GM21515 (cell line): ENCODE measurements around the gene SLC25A47.
"Not testable (repeated sequence)": the region's sequence is repeated elsewhere in the genome, so short reads cannot be mapped to it uniquely, and the experiment has no call there.

ENCODE experiments used
- ATAC-seq: cut with Tn5 transposase; IDR thresholded peaks from one replicate; pipeline ENCODE4 v1.9.1; 2021; ENCODE audit not compliant: unreplicated experiment

Gene SLC25A47

DNA sequence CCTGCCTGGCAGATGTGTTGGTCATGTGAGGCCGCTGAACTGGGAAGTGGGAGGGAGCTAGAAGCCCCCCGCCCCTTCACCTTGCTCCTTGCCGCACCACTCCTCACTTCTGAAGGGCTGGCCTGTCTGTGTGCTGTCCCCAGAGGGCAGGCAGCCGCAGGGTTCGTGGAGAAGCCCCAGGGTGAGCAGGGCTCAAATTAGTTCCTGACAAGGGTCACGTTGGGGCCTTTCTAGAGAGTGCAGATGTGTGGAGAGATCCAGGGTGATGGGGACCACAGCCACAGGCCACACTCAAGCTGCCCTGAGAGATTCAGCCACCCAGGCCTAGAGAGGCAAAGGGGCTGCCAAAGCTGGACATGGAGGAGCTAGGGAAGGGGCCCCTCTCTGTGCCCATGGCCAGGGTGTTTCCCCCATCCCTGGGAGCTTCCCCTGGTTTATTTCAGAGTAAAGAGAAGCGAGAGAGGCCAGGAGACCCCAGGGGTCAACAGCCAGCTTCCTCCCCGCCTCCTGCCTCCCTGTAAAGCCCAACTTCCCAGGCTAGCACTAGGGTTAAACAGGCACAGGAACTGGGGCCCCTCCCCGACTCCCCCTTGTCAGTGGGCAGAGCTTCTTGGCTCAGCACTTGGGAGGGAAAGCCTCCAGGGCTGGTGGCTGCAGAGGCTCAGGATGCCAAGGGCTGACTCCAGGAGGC is 33.1 kb upstream of the SLC25A47 start:
- no peak for ATAC-seq

DNA sequence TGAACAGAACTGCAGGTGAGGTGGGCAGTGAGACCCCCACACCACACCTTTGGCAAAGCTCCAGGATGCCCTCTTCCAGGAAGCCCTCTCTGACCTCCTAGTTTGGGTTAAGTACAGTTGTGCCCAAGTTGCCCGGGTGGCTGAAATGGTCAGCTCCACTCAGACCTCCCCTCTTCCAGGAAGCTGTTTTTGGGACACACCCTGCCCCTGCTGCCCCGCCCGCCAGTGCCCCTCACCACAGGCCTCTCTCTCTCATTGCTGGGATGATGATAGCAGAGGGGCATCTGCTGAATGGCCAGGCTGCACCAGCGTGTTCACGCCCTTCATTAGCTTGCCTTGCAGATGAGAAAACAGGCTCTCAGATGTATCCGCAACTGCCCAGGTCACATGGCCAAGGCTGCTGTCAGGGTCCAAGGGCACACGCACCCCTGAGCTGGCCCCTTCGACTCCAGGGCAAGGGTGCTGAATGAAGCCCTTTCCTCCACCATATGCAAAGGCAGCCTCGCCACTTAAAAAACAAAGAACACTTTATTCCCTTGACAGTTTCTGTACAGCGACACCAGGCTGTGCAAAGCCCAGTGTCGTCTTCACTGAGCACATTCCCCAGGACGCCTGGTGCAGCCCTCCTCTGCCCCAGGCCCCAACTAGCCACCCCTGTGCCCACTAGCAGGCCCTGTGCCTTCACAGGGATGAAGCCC is 32.4 kb upstream of the SLC25A47 start:
- ATAC-seq: no peak

GRCh38 chr14:100291305-100292075 is 31.6 kb upstream of the SLC25A47 start:
- ATAC-seq: no peak

DNA sequence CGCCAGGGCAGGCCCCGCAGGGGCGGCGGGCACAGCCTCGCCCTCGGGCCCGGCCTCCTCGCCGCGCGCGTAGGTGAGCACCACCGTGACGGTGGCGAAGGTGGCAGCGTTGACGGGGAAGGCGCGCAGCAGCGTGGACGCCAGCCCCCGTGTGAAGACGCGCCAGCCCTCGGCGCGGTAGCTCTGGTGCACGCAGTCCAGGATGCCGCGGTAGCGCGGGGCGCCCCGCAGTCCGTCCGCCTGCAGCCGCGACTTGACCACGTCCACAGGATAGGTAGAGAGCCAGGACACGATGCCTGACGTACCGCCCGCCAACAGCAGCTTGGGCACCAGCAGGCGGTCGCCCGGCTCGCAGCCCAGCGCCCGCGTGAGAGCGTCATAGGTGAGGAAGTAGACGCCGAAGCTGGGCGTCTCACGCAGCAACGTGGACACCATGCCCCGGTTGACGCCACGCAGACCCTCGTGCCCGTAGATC is 30.8 kb upstream of the SLC25A47 start:
- ATAC-seq: no peak

DNA sequence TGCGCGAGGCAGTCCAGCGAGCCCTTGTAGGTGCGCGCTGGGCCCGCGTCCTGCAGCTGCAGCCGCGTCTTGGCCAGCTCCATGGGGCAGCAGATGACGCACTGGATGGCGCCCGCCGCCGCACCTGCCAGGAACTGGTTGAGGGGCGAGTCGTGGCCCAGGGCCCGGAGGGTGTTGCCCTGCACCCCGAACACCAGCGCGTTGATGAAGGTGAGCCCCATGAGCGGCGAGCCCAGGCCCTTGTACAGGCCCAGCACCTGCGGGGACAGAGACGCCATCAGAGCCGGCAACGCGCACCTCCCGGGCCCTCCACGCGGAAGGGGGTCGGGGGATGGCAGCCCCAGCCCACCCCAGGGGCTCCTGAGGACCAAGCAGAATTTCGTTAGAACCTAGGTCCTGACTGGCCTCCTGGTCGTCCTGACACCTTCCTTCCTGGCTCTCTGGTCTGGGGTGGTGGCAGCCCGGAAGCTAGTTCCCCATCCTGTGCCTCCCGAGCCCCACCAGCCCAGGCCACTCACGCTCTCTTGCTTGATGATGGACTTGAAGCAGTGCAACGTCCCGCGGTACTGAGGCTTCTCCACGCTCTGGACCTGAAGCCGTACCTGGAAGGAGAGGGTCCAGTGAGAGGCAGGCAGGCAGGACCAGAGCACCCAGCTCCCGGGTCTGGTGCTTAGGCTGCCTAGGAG is 30.2 kb upstream of the SLC25A47 start:
- ATAC-seq: no peak

DNA sequence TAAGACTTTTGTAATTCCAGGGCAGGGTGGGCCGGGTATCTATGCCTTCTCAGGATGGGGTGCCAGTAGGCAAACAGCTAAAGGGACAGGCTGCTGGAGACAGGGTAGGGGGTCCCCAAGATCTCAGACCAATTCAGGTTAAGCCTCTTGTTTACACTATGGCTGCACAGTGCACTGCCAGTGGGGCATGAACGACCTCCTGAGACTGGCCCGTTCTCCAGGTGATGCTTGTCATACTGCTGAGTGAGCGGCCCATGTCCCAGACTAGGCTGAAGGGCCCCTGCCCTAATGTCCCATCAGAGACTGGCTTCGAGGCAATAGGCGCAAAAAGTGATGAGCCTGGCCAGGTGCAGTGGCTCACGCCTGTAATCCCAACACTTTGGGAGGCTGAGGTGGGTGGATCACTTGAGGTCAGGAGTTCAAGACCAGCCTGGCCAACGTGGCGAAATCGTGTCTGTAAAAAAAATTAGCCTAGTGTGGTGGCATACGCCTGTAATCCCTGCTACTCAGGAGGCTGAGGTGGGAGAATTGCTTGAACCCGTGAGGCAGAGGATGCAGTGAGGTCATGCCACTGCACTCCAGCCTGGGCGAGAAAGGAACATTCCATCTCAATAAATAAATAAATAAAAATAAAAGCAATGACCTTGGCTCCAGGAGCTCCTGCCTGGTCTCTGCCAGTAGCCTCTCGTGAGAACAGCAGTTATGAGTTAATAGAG is 29.5 kb upstream of the SLC25A47 start:
- ATAC-seq: no peak

DNA sequence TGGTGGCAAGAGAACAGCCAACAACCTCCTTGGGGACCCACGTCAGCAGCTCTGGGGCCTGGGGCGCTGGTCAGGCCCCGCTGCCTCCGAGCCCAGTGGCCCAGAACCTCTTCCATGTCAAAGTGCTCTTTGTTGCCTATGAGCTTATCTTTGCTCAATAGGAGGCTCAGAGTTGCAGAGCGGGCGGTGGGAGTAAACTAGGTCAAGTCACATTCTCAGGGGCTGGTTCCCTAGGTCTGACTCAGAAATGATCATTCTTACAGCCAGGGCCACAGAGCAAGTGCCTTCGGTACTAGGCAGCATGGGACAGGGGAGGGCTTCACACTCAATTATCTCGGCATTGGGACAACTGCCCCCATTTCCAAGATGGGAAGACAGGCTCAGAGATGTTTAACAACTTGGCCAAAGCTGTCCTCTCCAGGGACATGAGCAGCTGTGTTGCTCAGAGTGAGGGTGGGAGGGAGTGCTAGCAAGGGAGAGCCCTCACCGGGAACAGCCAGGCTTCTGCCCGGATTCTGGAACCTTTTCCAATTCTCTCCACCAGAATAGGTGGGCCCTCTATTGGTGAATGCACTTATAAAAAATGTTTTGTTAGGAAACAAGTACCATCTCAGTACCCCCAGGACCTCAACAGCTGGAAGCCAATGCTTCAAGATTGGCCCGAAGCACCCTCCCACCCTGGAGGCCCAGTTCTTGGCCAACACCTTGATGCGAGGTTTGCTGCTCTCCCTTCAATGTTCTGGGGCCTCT is 28.8 kb upstream of the SLC25A47 start:
- ATAC-seq: no peak

- no peak for ATAC-seq
Measured at GRCh38 chr14:100294963-100295330, 28.2 kb upstream of the SLC25A47 start.

DNA sequence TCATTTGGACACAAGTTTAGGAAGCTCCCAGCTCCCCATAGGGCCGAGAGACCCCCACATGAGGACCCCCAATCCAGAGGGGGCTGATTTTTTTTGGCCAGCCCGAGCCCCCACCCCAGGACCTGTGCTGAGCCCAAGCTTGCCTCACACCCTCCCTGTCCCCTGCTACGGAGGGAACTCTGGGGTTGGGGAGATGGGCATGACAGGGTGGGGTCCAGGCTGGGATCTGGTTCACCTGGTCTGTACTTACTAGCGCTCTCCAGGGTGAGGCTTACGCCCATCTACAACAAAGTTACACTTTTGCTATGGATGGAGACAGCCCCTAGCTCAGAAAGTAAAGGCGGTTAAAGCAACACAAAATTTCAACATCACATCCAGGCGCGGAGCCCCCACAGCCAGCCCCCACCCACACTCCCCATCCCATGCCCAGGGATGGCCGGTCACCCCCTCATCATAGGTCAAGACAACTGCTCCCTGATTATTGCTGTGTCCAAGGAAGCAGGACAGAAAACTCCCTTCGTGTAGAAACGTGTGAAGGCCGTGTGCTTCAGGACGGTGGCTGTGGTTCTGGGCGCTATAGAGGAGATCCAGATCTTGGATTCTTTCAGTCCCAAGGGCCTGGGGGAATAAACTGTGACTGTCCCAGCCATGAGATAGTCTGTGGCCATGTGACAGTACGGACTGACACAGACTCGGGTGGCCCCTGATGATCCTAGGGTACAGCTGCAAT is 27.6 kb upstream of the SLC25A47 start:
- no peak for ATAC-seq

- no peak for ATAC-seq
Measured at GRCh38 chr14:100296106-100296651, 27.0 kb upstream of the SLC25A47 start.

DNA sequence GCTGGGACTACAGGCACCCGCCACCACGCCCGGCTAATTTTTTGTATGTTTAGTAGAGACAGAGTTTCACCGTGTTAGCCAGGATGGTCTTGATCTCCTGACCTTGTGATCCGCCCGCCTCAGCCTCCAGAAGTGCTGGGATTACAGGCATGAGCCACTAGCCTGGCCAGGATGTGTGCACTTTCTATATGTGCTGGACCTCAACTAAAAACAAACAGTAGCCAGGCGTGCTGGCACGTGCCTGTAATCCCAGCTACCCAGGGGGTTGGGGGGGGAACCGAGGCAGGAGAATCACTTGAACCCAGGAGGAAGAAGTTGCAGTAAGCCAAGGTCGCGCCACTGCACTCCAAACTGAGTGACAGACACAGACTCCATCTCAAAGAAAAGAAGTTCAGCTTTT is 26.4 kb upstream of the SLC25A47 start:
- not testable (repeated sequence) for ATAC-seq

- ATAC-seq: peak; percentile 87
Measured at GRCh38 chr14:100297320-100298300, 25.5 kb upstream of the SLC25A47 start.

DNA sequence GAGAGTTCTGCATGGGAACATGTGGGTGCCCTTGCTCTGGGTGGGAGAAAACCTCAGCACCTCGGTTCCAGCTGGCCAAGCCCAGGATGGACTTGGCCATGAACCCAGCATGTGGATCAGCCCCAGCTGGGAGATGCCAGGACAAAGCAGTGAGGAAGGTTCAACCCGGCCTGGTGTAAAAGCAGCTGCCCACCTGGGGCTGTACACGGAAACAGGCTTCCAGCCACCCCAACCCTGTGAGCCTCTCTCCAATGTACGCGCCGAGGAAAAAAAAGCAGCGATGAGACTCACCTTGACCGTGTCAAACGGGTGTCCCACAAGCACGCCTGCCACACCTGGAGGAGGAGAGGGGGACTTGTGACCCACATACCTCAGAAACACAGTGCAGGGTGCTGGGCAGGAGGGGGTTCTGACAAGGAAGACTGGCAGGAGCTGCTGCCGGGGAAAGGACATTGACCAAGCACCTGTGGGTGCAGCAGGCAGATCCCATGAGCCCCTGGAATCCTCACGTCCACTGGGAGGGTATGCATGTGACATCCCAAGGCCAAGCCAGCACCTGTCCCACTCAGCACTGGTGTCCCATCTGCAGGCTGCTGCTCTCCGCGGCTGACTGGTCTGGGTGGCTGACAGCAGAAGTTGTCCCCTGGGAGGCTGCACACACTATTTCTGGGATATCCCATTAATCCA is 24.4 kb upstream of the SLC25A47 start:
- no peak for ATAC-seq

- ATAC-seq: no peak
Measured at GRCh38 chr14:100299238-100299560, 23.9 kb upstream of the SLC25A47 start.

DNA sequence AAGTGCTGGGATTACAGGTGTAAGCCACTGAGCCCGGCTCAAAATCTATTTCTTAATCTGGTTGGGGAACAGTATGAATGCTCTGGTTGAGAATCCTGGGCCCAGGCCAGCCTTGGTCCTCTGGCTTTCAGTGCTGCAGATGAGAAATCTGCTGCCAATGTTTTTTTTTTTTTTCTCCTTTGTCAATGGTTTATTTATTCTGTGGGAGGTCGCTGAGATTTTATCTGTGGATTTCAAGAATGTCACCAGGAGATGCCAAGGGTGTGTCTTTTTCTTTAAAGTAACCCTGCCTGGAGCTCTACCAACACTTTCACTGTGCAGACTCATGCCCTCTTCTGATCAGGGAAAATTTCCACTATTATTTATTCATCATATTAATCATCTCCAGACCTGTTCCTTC is 20.5 kb upstream of the SLC25A47 start:
- ATAC-seq: no peak

- ATAC-seq: no peak
Measured at GRCh38 chr14:100303179-100303578, 20.0 kb upstream of the SLC25A47 start.

- no peak for ATAC-seq
Measured at GRCh38 chr14:100303925-100304324, 19.2 kb upstream of the SLC25A47 start.
